ENCODE measurements around the gene RBM47. TPM values are rescaled to one million over a fixed set of nuclear protein-coding genes. Genes with fewer than 3 reads are reported as not detected.
A peak's percentile ranks its signal among the peaks of the same experiment; 100 is the strongest.

RBM47 gene
- polyA plus RNA-seq, 4 donors: 79.7 to 96.0 (median 82.0) TPM

DNA sequence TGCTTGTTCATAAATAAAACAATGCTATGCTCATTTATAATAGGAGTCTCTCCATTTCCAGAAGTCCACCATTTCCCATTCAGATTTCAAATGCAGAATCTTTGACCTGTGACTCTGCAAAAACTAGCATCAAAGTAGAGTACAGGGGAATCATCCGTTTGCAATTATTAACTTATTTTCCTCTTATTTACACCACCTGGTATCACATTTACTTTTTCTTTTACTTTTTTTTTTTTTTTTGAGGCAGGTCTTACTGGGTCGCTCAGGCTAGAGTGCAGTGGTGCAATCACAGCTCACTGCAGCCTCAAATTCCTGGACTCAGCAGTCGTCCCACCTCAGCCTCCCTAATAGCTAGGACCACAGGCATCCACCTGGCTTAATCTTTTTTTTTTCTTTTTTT is 37.6 kb downstream of the RBM47 start:
- DNase-seq (ENCODE audit: low read depth in 4 of 4, low spot score in 2 of 4): no peak

DNA sequence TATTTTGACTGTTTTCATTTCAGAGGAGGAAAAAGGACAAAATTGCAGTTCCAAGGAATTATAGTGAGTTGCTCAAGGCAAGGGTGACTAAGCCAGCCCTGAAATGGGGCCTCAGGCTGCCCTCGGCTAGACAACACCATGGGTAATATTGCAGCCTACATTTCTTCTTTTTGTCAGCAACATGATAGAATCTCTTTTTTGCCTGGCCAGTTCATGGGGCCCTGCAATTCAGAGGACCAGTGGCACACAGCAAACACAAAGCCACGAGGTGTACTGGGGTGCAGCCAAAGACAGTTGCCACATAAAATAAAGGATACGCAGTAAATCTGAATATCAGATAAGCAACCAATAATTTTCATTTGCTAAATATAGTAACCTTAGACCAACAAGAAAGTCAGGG is 41.8 kb downstream of the RBM47 start:
- no peak for DNase-seq (ENCODE audit: low read depth in 4 of 4, low spot score in 2 of 4)

DNA sequence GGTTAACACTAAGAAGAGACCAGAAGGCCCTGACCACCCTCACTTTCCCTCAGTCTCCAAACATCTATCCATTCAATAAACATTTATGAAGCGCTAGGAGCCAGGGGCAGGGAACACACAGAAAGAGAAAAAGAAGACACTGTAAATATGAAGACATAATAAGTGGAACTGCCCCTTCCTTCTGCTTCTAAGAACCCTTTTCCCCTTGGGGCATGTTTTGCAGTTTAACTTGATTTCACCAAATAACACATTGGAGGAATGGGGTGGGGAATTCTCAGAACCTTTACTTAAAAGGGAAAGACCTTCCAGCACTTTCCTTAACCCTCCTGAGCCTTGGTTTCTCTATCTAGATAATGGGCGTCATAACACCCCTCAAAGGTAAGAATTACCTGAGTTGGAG is 42.3 kb downstream of the RBM47 start:
- no peak for DNase-seq (ENCODE audit: low read depth in 4 of 4, low spot score in 2 of 4)

DNA sequence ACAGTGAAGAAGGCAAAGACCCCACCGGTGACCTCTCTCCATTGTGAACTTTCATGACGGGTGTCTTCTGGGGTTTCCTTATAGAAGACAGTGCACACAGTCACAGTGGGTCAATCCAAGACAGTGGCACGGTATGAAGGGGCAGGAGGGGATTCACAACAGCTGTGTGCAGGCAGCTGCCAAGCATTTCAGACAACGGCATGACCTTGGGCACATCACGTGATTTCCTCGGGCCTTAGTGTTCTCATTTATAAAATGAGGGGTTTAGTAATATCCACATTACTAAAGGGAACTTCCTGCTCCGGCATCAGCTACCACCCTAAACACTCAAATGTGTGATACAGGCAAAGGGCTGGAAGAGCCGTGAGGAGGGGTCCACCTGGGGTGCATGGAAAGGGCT is 42.9 kb downstream of the RBM47 start:
- DNase-seq (ENCODE audit: low read depth in 4 of 4, low spot score in 2 of 4): no peak

DNA sequence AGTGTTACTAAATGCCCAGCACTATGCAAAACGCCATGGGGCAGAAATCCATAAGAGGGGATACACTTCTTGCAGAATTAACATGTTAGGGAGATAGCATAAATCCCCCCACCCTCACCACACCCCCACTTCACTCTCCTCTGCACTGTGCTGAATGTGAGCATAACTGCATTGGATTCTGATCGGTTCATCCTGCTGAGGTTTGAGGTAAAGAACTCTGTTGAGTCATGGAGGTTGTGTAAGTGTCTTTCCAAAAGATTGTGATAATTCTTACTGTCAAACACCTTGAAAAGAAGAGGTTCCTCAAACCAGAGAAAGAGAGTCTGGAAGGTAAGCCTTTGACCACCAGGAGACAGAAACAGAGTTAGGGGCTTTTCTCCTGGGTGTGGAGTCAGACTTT is 43.6 kb downstream of the RBM47 start:
- DNase-seq (ENCODE audit: low read depth in 4 of 4, low spot score in 2 of 4): no peak

DNA sequence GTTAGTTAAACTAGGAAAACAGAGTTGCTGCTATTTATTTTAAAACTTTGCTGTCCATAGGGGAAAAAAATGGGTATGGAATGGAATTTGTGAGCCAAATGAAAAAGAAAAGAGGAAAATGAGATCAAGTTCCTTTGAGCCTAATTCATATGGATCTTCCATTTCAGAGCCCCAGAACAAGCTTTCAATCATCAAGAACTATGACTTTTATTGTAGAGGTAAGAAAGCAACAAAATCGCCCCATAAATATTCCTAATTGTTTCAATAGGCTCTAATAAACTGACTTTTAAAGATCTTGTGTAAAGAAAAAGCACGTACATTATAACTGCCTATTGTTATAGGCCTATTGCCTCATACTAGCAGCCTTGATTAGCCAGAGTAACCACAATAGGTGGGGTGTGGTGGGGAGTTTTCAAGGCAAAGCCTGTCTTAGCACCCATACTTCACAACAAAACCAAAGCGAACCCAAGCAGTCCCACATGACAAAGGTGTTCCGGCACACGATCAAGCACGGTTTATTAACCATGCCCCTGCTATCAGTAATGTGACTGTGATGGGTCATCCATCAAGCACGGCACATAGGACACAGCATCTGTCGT is 44.4 kb downstream of the RBM47 start:
- DNase-seq (ENCODE audit: low read depth in 4 of 4, low spot score in 2 of 4): no peak

DNA sequence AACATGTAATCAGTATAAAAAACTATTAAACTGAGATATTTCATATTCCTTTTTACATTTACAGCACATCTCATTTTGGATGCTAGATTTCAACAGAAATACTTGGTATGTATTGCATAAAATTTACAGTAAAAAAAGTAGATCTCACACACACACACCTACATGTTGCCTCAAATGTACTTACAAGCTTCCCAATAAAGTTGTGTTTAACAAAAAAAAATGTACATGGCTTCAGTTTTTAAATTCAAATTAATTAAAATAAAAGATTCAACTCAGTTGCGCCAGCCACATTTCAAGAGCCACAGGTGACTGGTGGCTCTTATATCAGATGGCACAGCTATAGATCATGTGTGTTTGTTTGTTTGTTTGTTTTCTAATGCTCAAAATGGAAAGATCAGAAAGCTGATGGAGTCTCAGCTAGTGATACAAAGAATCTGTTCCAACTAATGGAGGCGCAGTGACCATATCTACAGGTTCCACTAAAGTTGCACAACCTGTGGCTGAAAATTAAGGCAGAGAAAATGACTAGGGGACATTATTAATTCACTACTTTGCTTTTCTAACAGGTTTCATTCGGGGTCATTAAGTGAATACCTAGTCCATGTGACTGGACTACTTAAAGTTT is 45.0 kb downstream of the RBM47 start:
- no peak for DNase-seq (ENCODE audit: low read depth in 4 of 4, low spot score in 2 of 4)

DNA sequence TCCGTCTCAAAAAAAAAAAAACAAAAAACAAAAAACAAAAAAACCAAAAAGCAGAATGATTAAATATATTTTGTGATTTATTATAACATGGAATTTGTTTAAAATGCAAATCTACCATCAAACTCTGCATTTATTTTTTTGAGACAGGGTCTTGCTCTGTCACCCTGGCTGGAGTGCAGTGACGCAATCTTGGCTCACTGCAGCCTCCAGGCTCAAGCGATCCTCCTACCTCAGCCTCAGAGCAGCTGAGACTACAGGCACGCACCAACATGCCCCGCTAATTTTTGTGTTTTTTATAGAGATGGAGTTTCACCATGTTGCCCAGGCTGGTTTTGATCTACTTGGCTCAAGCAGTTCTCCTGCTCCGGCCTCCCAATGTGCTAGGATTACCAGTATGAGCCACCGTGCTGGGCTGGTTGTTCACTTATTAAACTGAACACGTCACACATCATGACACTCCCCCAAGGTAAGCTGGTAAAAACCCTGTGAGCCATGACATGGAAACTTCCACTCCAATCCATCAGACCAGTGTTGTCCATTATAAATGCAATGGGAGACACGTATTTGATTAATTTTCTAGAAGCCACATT is 45.7 kb downstream of the RBM47 start:
- DNase-seq (ENCODE audit: low read depth in 4 of 4, low spot score in 2 of 4): peak in 2 of 4 donors; percentile 28 to 56

DNA sequence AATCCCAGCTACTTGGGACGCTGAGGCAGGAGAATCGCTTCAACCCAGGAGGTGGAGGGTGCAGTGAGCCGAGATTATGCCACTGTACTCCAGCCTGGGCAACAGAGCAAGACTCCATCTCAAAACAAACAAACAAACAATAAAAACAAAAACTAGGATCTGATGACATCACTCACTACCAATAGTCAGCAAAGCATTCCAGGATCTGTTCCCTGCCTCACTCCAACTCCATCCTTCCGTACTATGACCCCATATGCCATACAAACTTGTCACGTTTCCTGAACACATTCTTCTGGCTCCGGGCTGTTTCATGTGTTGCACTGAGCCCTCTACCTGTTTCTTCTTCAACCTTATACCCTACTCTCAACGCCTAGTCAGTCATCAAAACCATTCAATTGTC is 47.3 kb downstream of the RBM47 start:
- no peak for DNase-seq (ENCODE audit: low read depth in 4 of 4, low spot score in 2 of 4)

DNA sequence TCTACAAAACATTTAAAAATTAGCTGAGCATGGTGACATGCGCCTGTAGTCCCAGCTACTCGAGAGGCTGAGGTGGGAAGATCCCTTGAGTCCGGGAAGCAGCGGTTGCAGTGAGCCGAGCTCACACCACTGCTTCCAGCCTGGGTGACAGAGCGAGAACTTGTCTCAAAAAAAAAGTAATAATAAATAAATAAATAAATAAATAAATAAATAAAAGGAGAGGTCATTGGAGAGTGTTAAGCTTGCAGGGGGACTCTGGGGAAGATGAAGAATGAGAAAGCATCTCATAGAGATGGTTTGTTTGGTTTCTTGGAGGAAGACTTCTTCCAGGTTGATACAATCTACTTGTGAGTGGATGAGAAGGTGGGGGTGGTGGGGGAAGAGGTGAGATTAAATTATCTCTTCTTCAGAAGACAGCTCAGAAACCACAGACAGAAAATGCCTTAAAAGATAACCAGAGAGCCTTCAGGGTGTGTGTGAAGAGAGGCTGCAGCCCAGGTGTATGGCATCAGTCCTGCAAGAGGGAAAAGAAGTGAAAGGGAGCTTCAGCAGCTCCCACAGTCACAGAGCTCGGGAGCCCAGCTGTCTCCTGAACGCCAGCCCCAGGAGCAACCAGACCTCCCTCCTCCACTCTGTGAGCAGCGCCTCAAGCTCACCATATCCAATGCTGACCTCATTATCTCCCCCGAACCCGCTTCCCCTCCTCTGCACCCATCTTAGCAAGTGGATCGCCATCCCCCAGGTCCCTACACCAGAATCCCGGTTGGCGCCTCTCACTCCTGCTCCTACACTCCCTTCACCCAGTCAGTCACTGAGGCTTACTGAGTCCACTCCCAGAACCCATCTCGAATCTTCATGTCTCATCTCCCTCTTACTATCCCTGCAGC is 48.2 kb downstream of the RBM47 start:
- no peak for DNase-seq (ENCODE audit: low read depth in 4 of 4, low spot score in 2 of 4)

DNA sequence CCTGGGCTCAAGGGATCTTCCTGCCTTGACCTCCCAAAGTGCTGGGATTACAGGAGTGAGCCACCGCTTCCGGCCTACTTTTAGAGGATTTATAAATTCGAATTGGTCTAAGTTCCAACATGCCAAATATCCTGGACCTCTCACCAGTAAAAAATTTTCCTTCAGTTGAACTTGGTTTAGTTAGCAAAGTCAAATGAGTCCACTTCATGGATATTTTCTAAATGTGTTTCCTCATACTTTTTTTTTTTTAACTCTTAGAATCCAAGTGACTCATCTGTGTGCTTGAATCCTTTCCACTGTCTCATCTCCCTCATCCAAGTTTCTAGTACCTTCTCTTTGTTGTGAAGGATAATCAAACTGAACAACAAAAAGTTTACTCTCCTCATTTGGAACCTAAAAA is 49.7 kb downstream of the RBM47 start:
- DNase-seq (ENCODE audit: low read depth in 4 of 4, low spot score in 2 of 4): no peak

DNA sequence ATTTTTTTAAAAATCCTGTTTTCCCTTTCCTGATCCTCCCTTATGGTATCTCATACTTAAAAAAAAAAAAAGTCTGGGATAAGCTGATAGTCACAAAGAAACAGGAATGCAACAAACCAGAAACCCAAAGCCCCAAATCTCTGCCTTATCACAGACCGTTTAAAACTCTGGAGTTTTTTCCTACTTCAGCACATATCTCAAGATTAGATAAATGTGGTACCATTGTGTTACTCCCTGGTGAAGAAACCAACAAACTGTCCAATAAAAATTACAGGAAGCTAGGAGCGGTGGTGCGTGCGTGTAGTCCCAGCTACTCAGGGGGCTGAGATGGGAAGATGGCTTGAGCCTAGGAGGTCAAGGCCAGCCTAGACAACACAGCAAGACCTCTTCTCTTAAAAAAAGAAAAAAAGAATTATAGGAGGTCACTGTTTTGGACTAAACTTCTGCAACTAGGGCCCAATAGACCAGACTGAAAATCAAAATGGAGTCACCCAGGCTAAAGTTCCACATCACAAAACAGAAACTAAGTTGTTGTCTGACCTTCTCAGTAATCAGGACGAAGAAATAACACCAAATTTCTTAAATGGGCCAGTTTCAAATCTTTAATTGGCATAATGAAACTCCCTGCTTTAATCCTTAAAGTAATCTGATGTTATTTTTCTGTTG is 51.9 kb downstream of the RBM47 start:
- no peak for DNase-seq (ENCODE audit: low read depth in 4 of 4, low spot score in 2 of 4)

DNA sequence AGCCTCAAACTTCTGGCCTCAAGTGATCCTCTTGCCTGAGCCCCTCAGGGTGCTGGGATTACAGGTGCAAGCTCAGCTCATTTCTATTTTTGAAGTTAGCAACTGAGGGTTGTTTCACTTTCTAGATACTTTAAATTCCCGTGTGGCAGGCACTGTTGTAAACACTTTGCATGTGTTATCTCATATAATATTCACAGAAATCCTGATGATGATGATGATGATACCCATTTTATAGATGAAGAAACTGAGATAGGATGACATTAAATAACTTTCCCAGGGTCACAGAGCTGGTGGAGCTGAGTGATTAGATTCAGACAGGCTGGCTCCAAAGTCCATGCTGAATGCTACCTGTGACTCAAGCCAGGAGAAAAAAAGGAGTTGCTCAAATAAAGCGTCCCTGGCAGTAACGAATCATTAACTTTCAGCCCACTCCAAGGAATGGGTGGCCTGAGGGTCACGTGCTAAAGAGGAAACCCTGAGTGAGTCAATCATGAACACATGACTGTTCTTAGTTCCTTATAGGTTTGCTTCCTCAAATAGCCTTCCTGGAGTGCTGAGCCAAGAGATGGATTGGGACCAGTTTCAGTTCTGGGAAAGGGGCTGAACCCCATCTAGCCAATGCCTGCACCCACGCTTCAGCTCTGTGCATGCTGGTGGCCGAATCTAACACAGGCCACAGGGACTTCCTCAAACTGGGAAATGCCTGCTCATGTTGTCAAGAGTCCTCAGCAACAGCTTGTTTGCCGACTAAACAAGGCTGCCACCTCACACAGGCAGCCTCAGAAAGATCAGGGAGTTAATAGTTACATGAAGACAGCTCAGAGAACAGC is 52.8 kb downstream of the RBM47 start:
- peak; percentile 41 to 69 (median 48) for DNase-seq (ENCODE audit: low read depth in 4 of 4, low spot score in 2 of 4)

DNA sequence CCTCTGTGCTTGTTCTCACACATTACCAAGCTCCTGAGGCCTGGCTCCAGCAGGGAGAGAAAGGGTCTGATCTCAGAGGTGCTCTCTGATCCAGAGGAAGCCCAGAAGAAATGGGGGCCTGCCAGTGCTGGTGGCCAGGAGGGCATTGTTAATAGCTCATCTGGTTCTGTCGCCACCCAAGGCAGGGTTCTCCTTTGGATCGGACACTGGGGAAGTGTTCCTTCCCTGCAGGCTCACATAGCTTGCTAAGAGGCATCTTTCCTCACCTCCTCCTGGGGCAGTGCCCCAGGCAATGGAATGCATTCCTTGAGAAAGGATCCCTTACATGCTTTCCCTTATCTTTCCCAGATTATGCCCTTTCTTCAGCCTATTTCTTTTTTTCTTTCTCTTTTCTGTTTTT is 53.8 kb downstream of the RBM47 start:
- no peak for DNase-seq (ENCODE audit: low read depth in 4 of 4, low spot score in 2 of 4)

DNA sequence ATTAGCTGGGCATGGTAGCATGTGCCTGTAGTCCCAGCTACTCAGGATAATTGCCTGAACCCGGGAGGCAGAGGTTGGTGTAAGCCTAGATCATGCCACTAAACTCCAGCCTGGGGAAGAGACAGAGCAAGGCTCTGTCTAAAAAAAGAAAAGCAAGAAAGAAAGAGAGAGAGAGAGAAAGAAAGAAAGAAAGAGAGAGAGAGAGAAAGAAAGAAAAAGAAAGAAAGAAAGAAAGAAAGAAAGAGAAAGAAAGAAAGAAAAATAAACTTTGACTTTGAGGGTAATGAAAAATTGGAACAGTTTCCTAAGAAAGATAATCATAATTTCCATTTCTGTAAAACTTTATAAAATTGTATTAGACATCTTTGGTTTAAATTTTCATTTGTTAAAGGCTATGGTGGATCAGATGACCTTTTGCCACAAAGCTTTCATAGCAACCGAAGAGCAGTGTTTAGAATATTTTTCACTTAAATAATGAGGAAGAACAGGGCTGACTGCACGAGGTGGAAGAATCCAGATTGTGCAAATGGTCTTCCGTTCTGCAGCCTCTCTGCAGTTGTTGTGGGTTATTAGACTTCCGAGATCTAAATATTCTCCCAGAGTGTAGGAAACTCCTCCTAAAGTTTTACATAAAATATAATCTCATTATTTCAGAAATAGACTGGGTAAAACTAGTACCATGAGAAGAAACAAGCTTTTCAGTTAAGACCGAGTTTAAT is 55.9 kb downstream of the RBM47 start:
- DNase-seq (ENCODE audit: low read depth in 4 of 4, low spot score in 2 of 4): no peak

DNA sequence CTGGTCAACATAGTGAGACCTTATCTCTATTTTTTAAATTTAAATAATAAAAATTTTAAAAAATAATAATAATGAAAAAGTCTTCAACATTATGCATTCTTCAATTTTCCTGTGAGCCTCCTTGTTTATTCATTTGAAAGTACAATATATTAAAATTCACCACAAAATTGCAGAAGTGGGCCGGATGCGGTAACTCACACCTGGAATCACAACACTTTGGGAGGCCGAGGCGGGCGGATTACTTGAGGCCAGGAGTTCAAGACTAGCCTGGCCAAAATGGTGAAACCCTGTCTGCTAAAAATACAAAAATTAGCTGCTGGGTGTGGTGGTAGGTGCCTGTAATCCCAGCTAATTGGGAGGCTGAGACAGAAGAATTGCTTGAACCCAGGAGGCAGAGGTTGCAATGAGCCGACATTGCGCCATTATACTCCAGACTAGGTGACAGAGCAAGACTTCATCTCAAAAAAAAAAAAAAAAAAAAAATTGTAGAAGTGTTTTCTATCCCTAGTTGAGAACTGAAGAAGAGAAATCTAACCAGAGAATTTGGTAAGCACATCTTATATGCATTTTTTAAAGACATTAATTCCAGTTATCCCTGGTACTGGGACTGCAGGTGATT is 56.9 kb downstream of the RBM47 start:
- no peak for DNase-seq (ENCODE audit: low read depth in 4 of 4, low spot score in 2 of 4)

DNA sequence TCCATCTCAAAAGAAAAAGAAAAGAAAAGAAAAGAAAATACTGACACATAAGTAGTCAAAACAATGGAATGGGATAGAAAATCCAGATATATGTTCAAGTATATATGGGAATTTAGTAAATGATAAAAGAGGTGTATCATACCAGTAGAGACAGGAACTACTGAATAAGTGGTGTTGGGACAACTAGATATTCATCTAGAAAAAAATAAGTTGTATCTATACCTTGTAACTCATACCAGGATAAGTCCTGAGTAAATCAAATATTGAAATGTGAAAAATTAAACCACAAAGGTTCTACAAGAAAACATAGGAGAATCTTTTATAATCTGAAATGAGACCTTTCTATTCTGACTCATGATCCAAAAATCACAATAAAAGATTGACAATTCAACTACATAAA is 58.5 kb downstream of the RBM47 start:
- DNase-seq (ENCODE audit: low read depth in 4 of 4, low spot score in 2 of 4): no peak

DNA sequence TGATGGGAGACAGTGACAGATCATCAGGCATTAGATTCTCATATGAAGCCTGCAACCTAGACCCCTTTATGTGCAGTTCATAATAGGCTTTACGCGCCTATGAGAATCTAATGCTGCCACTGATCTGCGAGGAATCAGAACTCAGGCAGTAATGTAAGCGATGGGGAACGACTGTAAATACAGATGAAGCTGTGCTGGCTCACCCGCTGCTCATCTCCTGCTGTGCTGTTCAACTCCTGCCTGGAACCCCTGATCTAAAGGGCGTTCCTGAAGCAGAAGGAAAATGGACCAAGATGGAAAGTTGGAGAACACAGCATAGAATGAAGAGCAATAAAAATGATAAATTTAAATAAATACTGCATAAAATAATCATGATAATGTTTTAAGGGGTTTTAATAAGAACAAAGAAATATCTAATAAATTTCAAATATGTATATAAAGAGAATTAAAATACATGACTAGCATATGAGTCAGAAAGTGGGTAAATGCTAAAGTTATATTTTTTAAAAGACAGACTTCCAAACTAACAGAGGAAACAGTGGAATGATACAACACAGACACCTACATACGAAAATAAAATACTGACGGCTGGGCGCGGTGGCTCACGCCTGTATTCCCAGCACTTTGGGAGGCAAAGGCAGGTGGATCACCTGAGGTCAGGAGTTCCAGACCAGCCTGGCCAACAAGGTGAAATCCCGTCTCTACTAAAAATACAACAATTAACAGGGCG is 59.2 kb downstream of the RBM47 start:
- no peak for DNase-seq (ENCODE audit: low read depth in 4 of 4, low spot score in 2 of 4)
